ENCODE results near the gene STAT5B.

DNA sequence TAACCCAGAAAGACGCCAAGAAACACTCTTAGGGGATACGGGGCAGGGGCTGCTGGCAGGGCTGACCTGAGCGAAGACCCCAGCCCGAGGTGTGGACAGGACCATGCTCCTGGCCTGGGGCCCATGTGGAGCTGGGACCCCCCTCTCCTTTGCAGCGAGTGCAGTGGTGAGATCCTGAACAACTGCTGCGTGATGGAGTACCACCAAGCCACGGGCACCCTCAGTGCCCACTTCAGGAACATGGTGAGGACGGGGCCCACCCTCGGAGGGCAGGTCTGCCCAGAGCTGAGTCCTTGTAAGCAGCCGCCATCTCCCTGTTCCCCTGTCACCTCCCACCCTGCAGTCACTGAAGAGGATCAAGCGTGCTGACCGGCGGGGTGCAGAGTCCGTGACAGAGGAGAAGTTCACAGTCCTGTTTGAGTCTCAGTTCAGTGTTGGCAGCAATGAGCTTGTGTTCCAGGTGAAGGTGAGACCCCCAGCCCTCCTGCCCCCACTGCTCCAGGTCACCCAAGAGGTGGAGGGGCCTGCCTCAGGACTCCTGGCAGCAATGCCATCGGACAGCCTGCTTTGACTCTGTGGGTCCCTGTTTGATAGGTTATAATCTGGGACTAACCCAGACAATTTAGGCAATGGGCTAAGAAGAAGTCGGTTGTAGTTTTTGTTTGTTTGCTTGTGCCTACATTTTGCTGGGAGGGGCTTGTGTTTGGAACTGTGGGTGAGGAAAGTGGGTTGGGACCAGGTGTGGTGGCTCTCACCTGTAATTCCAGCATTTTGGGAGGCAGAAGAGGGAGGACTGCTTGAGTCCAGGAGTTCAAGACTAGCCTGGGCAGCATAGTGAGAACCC is 28.2 kb upstream of the STAT5B start:
- TF ChIP-seq CSDC2 (CRISPR knock-in tag; IDR thresholded peaks at IDR 0.05) (no peak), ZNF8 (CRISPR knock-in tag; IDR thresholded peaks at IDR 0.05) (no peak), ZFP30 (CRISPR knock-in tag; IDR thresholded peaks at IDR 0.05) (no peak), ARNTL (CRISPR knock-in tag; IDR thresholded peaks at IDR 0.05; ENCODE audit: borderline replicate concordance, low read depth) (no peak), PATZ1 (CRISPR knock-in tag; IDR thresholded peaks at IDR 0.05; ENCODE audit: borderline replicate concordance) (no peak)

Data from SK-N-SH treated with all-trans-retinoic acid at 6 μM for 48 hours (cell line).